CD4-positive, alpha-beta T cell treated with Interleukin-6 for 4 hours (primary cell): ENCODE results near the gene KIT.

ENCODE experiments used
- DNase-seq: peaks from one replicate; pipeline ENCODE4 v3.0.0-alpha.2; 2020; ENCODE audit warnings: mixed read lengths

KIT gene

GRCh38 chr4:54708339-54709279, 50.9 kb downstream of the KIT start:
- no peak for DNase-seq

- no peak for DNase-seq
Measured at GRCh38 chr4:54709400-54709799, 51.6 kb downstream of the KIT start.

- no peak for DNase-seq
Measured at GRCh38 chr4:54712206-54712605, 54.4 kb downstream of the KIT start.

GRCh38 chr4:54714631-54715030, 56.9 kb downstream of the KIT start:
- DNase-seq: no peak

GRCh38 chr4:54716478-54717065, 58.8 kb downstream of the KIT start:
- DNase-seq: no peak

GRCh38 chr4:54717694-54718093, 59.9 kb downstream of the KIT start:
- DNase-seq: no peak

GRCh38 chr4:54719378-54719777, 61.6 kb downstream of the KIT start:
- DNase-seq: no peak

GRCh38 chr4:54723220-54723619, 65.5 kb downstream of the KIT start:
- DNase-seq: no peak

GRCh38 chr4:54723820-54724219, 66.1 kb downstream of the KIT start:
- DNase-seq: no peak

GRCh38 chr4:54726907-54727306, 69.2 kb downstream of the KIT start:
- no peak for DNase-seq

GRCh38 chr4:54727346-54727745, 69.6 kb downstream of the KIT start:
- no peak for DNase-seq

- DNase-seq: no peak
Measured at GRCh38 chr4:54728368-54728767, 70.6 kb downstream of the KIT start.

- DNase-seq: no peak
Measured at GRCh38 chr4:54729256-54729655, 71.5 kb downstream of the KIT start.

- DNase-seq: no peak
Measured at GRCh38 chr4:54730581-54730980, 72.8 kb downstream of the KIT start.

- no peak for DNase-seq
Measured at GRCh38 chr4:54731552-54731951, 73.8 kb downstream of the KIT start.

- DNase-seq: no peak
Measured at GRCh38 chr4:54731976-54732375, 74.2 kb downstream of the KIT start.

- DNase-seq: no peak
Measured at GRCh38 chr4:54737421-54737820, 79.7 kb downstream of the KIT start.

GRCh38 chr4:54741202-54741601, 83.4 kb downstream of the KIT start:
- DNase-seq: no peak

- DNase-seq: no peak
Measured at GRCh38 chr4:54742636-54743399, 85.1 kb downstream of the KIT start.

- no peak for DNase-seq
Measured at GRCh38 chr4:54743562-54743961, 85.8 kb downstream of the KIT start.

GRCh38 chr4:54744487-54744886, 86.7 kb downstream of the KIT start:
- DNase-seq: no peak

- DNase-seq: no peak
Measured at GRCh38 chr4:54745031-54745770, 87.4 kb downstream of the KIT start.

- DNase-seq: no peak
Measured at GRCh38 chr4:54746218-54746617, 88.5 kb downstream of the KIT start.
